GM19025 (cell line): ENCODE measurements around the gene RDH5.

Experiments used
- ATAC-seq: cut with Tn5 transposase; IDR thresholded peaks from one replicate; pipeline ENCODE4 v1.9.1; 2021; ENCODE audit warnings: mild to moderate bottlenecking, low read depth, moderate library complexity; ENCODE audit not compliant: unreplicated experiment

RDH5 gene

GRCh38 chr12:55726971-55727370 lies 6.8 kb downstream of the RDH5 start:
- no peak for ATAC-seq

GRCh38 chr12:55727643-55728185 lies 7.5 kb downstream of the RDH5 start:
- no peak for ATAC-seq

GRCh38 chr12:55728186-55728938 lies 8.2 kb downstream of the RDH5 start:
- ATAC-seq = peak; percentile 15

GRCh38 chr12:55728939-55729818 lies 9.0 kb downstream of the RDH5 start, which contains the start of gene CD63:
Gene CD63 (minus strand): TSS chr12:55729009. CDS start chr12:55728341, 668 bp downstream.
- ATAC-seq = peak; percentile 71

GRCh38 chr12:55729819-55730818 lies 9.9 kb downstream of the RDH5 start:
- peak; percentile 31 for ATAC-seq

- no peak for ATAC-seq
Measured at GRCh38 chr12:55732288-55732687, 12.1 kb downstream of the RDH5 start.

- no peak for ATAC-seq
Measured at GRCh38 chr12:55733021-55733555, 12.9 kb downstream of the RDH5 start.

GRCh38 chr12:55733858-55734257 lies 13.7 kb downstream of the RDH5 start:
- no peak for ATAC-seq

GRCh38 chr12:55734595-55734994 lies 14.4 kb downstream of the RDH5 start:
- no peak for ATAC-seq

GRCh38 chr12:55736076-55736475 lies 15.9 kb downstream of the RDH5 start:
- no peak for ATAC-seq

GRCh38 chr12:55736780-55737580 lies 16.8 kb downstream of the RDH5 start:
- ATAC-seq = no peak

GRCh38 chr12:55737581-55738122 lies 17.5 kb downstream of the RDH5 start:
- ATAC-seq = no peak

GRCh38 chr12:55738123-55739024 lies 18.2 kb downstream of the RDH5 start:
- ATAC-seq = peak; percentile 87

GRCh38 chr12:55739025-55739378 lies 18.8 kb downstream of the RDH5 start:
- ATAC-seq = no peak

GRCh38 chr12:55741931-55742680 lies 21.9 kb downstream of the RDH5 start:
- ATAC-seq = no peak

GRCh38 chr12:55742719-55743405 lies 22.7 kb downstream of the RDH5 start, which contains the start of gene GDF11:
Gene GDF11 (plus strand): TSS chr12:55743122. CDS start chr12:55743317, 195 bp downstream.
- peak; percentile 30 for ATAC-seq
